ENCODE measurements around the gene MBLAC1.

GRCh38 chr7:100093498-100093897 lies 33.3 kb upstream of the MBLAC1 start:
- TF ChIP-seq CTCF (IDR thresholded peaks at IDR 0.05; ENCODE audit: borderline replicate concordance, extremely low read depth, low read length, poor library complexity, severe bottlenecking) (no peak), EZH2 (IDR thresholded peaks at IDR 0.05; ENCODE audit: borderline replicate concordance, low read depth, low read length, severe bottlenecking) (no peak)

Measured in DND-41 (cell line).